HG02840 (cell line): ENCODE results near the gene GTF2F1.
A peak's percentile ranks its signal among the peaks of the same experiment; 100 is the strongest.
"Not testable (repeated sequence)": the region's sequence is repeated elsewhere in the genome, so short reads cannot be mapped to it uniquely, and the experiment has no call there.

Source experiments
- ATAC-seq: cut with Tn5 transposase; IDR thresholded peaks from one replicate; pipeline ENCODE4 v1.9.1; 2021; ENCODE audit warnings: mild to moderate bottlenecking, moderate library complexity, moderate number of reproducible peaks; ENCODE audit not compliant: unreplicated experiment, low FRiP score

The GTF2F1 gene, protein sequence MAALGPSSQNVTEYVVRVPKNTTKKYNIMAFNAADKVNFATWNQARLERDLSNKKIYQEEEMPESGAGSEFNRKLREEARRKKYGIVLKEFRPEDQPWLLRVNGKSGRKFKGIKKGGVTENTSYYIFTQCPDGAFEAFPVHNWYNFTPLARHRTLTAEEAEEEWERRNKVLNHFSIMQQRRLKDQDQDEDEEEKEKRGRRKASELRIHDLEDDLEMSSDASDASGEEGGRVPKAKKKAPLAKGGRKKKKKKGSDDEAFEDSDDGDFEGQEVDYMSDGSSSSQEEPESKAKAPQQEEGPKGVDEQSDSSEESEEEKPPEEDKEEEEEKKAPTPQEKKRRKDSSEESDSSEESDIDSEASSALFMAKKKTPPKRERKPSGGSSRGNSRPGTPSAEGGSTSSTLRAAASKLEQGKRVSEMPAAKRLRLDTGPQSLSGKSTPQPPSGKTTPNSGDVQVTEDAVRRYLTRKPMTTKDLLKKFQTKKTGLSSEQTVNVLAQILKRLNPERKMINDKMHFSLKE

DNA sequence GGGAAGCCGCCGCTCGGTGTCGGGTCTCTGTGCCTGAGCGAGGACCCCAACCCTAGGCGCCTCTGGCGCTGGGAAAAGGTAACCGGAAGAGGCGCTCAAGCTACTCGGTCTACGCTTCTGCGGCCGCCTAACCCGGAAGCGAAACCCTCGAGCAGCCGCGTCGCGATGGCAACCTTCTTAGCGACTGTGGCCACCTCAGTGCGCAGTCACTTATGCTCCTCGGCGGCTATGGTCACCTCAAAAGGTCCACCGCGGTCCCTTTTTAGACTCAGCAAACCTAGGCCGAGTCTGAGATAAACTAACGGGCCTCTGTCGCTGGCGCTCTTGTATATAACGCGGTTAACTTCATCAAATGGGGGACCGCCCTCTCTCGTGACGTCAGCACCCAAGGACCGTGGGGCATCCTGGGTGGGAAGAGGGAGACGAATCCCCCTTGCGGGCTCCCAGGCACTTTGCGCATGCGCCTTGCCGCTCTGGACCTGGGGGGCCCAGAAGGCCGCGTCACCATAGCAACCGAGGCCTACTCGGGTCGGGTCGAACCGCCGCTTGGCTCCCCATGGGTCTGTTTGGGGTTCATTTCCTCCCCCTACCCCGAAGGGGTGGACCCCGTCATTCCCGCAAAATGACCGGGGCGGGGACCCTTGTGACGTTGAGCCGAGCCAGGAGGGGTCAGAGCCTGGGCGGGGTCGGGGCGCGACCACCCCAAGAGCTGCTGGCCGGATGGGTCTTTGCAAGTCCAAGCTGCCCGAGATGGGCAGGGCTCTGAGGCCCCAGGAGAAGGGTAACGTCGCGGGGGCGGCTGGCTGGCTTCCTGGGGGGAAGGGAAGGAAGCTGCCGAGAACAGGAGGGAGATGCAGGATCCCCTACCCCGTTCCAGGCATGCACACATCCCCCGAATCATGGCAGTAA lies at the start of gene GTF2F1:
TSS of gene GTF2F1 (minus strand) at position 91 of the 909 bp plus-strand sequence. CDS start 169 bp downstream, outside the sequence.
- peak; percentile 80 for ATAC-seq

DNA sequence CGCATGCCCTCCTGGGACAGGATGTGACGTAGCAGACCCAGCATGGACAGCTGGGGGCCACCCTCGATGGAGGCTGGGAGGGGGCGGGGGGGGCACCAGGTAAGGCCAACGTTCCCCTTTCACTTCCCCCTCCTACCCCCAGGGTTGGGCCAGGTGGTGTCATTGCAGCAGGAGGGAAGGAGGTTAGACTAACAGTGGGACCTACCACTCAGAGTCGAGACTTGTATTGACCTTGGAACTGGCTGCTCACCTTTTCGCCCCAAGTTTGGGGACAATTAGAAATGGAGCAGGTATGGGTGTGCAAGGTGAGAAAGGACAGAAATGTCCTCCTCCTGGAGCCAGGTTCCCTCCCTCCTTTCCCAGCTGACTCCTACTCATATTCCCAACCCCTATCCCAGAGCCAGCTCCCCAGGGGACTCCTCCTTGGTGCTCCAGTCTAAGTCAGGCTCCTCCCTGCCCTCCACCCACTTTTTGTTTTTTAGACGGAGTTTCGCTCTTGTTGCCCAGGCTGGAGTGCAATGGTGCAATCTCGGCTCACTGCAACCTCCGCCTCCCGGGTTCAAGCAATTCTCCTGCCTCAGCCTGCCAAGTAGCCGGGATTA lies 49.2 kb upstream of the GTF2F1 start:
- no peak for ATAC-seq

DNA sequence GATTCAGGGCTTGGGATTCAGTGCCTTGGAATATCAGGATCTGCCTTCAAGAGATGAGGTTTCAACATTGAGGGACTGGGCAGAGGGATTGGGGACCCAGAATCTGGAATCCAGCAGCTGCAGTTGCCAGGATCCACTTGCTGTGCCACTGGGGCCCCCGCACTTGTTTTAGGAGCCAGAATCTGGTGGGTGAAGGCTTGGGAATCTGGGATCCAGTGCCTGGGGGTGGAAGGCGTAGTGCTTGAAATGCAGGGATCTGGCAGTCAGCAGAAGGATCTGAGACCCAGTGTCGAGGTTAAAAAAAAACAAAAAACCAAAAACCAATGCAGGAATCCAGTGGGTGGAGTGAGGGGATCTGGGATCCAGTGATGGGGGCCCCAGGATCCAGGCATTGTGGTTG lies 47.9 kb upstream of the GTF2F1 start:
- no peak for ATAC-seq

DNA sequence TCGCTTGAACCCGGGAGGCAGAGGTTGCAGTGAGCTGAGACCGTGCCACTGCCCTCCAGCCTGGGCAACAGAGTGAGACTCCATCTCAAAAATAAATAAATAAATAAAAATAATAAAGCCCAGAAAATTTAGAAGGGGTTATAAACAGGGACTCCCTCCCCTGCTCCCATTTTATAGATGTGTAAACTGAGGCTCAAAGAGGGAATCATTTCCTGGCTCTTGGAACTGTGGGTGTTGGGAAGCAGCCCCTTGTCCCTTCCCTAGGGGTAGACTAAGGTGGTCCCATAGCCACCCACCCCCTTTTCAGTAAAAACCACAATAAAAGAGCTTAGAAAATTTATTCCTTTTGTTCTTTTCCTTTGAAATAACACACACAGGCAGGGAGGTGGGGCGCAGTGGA lies 46.8 kb upstream of the GTF2F1 start:
- no peak for ATAC-seq

DNA sequence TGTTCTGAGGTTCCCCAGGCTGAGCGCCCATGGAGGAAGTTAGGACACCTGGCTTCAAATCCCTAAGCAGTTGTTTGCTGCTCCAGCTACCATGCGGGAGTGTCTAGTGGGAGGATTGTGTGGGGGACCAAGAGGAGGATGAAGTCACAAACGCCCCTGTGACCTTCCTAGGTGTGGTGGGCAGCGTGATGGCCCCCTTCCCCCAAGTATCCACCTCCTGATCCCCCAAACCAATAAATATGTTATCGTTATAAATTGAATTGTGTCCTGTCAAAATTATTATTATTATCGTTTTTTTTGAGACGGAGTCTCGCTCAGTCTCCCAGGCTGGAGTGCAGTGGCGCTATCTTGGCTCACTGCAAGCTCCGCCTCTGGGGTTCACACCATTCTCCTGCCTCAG lies 40.7 kb upstream of the GTF2F1 start, which contains the start of gene SLC25A41:
TSS of gene SLC25A41 (minus strand) at position 101 of the 400 bp plus-strand sequence. CDS start at position 31, 70 bp downstream.
- no peak for ATAC-seq

DNA sequence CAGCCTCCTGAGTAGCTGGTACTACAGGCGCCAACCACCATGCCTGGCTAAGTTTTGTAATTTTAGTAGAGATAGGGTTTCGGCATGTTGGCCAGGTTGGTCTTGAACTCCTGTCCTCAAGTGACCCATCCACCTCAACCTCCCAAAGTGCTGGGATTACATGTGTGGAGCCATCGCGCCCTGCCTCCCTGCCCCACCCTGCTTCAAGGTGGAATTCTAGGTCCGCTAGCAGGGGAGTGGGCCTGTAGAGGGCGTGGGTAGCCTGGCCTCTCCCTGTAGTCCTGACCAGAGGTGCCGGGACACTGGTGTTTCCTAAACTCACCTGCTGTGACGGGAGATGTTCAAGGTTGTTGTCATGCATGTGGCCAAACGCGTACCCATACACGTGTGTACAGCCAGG lies 40.2 kb upstream of the GTF2F1 start:
- no peak for ATAC-seq

DNA sequence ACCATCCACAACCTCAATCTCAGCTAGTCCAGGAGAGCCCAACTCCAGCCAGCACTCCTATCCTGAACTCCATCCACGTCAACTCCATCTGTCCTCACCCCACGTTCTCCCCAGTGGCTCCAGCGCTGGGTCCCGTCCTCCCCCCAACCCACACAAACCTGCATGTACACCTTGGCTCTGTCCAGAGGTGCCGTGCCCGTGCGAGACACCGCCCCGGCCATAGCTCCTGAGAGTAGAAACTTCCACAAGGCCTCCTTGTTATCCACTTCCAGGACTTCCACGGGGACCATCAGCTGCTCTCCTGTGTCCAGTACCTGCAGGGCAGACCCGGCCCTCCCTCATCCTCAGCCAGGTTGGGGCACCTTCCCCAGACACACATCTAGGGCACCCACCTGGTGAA lies 38.9 kb upstream of the GTF2F1 start:
- no peak for ATAC-seq

DNA sequence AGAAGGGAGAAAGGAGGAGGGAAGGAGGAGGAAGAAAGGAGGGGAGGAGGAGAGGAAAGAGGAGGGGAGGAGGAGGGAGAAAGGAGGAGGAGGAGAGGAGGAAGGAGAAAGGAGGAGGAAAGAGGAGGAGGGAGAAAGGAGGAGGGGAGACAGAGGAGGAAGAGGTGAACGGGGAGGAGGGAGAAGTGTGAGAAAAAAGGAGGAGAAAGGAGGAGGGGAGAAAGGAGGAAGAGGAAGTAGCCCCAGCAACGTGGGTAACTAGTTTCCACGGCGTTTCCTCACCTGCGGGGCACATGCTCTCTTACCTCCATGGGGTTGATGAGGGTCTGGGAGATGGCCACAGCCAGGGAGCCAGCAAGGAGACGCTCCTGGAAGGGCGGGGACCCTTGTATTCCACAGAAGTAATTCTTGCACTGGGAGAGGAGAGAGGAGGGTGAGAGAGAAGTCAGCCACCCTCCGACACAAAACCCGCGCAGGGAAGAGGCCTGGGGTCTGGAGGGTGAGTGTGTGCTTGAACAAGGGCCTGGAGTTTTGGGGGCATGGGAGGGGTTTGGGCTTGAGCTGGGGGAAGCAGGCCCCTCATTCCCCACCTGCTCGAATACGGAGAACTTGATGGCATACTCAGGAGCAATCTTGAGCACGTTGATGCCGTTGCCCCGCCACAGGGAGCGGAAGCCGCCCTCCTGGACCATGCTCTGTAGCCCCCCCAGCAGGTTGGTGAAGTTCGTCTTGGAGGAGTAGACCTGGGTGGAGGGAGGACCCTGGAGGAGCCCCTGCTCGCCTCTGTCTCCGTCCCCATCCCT lies 36.7 kb upstream of the GTF2F1 start:
- no peak for ATAC-seq

DNA sequence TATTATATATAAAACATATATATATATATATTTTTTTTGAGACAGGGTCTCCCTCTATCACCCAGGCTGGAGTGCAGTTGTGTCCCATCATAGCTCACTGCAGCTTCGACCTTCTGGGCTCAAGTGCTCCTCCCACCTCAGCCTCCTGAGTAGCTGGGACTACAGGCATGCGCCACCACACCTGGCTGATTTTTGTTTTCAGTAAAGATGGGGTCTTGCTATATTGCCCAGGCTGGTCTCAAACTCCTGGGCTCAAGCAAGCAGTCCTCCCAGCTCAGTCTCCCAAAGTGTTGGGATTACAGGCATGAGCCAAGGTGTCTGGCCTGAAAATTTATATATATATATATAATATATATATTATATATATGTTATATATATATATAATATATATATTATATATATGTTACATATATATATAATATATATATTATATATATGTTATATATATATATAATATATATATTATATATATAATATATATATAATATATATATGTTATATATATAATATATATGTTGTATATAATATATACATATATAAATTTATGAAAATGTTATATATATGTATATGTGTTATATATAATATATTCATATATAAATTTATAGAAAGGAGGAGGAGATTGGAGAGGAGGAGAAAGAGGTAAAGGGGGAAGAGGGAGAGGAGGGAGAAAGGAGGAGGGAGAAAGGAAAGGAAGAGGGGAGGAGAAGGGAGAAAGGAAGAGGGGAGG lies 35.9 kb upstream of the GTF2F1 start:
- ATAC-seq: not testable (repeated sequence)

DNA sequence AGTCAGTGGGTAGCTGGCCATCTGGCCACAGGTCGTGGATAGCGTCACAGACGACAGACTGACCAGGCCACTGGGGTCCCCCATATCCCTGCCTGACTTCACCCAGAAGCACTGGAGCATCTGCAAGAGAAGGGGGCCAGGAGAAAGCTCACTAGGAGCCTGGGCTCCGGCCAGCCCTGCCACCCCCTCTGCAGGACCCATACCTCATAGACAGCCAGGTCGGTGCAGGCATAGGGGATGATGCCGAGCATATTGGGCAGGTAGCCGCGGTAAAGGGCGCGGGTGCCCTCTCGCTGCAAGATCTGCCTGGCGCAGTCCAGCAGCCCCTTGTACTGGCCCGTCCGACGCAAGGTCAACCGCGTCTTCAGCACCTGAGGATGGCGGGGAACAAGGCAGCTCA lies 34.2 kb upstream of the GTF2F1 start:
- ATAC-seq: no peak

DNA sequence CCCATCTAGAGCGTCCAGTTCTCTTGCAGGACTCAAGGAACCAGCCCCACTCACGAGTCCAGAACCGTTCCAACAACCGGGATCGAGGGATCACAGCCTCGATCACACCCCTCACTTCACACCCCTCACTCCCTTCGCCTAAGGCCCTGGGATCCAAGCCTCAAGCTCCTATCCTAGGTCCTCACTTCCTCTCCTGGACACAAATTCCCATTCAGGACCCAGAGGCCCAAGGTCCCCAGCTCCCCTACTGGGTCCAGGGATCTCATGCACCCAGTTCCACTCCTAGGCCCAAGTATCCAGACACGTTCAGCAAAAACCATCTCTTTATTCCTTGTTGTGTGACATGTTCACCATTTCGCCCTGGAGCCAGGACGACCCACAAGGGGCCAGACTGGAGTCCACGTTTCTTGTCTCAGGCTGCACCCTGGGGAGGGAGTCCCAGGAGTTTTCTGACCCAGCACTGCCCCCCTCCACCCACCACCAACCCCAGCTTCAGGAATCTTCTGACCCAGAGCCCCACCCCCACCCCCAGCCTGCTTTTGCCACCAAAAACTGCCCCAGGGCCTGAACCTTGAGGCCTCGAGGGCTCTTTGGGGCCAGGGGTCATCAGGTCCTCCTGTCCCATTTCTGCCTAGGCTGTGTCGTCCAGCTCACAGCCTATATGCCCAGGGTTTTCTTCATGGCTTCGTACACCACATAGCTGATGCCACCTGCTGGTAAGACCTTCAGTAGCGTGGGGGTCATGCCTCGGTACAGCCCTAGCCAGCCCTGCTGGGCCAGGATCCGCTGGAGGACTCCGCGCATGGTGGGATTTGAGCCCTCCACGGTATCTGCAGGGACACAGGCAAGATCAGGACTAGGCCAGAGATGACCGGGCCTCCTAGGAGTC lies 33.0 kb upstream of the GTF2F1 start:
- ATAC-seq: no peak

DNA sequence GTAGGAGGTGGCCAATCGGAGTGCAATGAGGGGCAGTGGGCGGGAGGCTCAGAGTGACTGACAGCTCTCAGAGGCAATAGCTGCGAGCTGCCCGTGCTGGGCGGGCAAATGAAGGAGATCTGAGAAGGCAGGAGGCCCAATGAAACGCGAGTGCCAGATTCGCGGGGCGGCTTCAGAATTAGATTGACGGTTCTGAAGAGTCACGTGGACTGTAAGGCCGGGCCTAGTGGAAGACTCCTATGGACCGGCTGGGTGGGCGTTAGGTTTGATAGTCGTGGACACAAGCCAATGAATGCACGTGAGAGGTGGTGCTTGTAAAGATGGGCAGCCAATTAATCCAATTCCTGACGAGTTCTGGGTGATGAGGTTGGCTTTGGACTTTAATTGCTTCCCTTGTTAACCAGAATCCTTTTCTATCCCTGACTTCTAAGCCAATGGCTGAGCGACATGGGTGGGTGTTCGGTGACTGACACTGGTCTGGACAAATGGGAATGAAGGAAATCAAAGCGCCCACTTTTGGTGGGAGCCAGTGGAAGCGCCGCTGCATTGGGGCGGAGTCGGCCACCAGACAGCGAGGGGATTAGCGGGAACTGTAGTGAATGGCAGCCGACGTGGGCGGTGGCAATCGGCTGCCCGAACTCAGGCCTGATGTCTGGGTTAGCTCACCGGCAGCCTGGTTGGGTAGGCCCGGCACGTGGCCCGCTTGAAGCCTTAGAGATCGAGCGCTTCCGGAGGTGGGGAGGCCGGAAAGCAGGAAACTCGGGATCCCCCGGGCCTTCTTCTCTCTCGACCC lies 32.2 kb upstream of the GTF2F1 start:
- ATAC-seq: peak; percentile 86

DNA sequence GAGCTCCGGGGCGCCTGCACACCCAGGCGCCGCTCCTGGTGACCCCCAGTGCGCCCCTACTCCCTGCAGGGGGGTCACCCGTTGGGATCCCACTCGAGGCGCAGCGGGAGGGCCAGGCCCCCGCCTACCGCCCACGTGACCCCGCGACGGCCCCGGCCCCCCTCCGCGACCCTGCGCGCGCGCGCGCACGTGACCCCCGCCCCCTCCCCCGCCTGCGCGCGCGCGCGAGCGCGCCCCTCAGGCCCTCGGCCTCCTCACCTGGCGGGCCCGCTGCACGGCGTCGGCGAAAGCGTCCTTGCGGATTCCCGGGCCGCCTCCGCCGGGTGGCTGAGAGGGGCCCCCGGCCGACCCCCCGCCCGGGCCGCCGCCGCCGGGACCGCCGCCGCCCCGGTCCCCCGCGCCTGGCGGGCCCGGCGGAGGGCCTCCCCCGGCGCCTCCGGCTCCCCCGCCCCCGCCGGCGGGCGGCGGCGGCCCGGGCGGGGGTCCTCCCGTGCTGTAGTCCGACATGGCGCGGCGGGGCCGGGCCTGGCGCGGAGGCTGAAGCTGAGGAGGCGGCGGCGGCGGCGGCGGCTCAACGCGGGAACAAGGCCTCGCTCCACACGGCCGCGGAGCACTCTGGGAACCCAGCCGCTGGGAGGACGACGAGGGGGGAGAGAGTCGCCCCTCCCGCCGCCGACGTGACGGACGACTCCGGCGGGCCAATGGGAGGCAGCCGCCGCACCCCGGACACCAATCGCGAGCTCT lies 31.4 kb upstream of the GTF2F1 start, which contains the start of gene KHSRP:
TSS of gene KHSRP (minus strand) at position 617 of the 744 bp plus-strand sequence. CDS start at position 507, 110 bp downstream.
- ATAC-seq: no peak

DNA sequence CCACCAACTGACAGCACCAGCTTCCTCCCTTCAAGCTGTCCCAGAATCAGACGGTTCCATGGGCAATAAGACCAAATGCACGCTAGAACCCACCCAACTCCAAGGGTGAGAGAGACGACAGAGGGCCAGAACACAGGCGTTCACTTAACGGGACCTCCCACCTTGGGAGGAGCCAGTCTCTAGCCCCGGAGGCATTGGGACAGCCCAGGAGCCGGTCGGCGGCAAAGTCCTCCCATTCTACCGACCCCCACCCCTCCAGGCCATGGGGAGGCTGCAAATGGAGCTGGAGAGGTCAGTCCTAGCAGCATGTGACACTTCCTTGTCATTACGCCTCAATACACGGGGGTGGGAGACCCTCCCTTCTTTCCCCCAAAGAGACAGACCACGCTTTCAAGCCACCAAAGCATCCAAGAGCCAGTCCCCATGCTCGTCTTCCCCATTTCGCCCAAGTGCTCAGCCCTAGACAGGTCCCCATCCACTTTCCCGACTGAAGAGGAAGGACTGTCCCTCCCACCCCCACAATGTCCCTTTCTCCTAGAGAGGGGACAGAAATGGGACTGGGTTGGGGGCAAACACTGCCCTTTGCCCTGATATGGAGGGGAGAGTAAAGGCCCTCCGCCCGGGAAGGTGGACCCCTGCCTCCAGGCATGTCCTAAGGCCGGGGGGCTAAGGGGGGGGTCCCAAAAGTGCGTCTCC lies 30.7 kb upstream of the GTF2F1 start:
- ATAC-seq: no peak

DNA sequence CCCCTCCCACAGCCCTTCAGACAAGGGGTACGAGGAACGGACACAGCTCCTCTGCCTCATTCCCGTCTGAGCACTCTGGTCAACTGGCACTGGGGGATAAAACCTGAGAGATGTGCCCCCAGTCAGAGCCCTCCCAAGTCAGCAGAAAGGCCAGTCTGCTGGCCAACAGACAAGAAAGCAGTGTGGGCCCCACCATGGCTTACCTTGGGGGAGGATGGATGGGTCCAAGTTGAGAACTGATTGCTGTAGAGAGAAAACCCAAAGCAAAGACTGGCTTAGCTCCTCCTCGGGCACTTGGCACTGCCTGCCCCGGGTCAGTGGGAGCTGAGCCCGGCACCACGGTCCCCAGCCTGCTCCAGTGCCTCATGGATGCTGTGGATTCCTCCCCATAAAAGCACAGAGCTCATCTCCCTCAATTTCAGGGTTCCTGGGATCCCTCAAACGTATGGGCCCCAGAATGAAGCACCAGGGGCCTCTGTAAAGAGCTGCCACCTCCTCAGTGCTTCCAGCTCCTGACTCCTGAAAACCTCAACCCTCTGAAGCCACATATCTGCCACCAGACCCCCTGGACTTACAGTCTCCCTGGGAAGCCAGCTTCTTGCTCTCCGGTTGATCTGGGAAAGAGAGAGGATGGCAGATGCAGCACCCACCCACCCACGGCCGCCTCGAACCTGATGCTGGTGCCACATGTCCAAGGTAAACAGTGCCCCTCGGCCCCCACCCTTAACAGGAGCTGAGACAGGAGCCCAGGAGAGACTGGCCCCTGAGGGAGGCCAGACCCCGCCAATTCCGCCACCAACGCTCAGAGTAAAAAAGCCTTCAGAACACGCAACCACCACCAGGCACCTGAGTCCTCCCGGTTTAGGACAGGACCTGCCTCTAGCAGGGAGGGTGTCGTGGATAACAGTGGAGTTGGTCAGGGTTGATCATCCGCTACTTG lies 28.4 kb upstream of the GTF2F1 start:
- no peak for ATAC-seq
